Right forelimb (tissue), 1 donor: ENCODE results near the gene CASZ1.

Experiments
- DNase-seq: peaks from one replicate; pipeline ENCODE4 v3.0.0-alpha.2; 2018

The CASZ1 gene

DNA sequence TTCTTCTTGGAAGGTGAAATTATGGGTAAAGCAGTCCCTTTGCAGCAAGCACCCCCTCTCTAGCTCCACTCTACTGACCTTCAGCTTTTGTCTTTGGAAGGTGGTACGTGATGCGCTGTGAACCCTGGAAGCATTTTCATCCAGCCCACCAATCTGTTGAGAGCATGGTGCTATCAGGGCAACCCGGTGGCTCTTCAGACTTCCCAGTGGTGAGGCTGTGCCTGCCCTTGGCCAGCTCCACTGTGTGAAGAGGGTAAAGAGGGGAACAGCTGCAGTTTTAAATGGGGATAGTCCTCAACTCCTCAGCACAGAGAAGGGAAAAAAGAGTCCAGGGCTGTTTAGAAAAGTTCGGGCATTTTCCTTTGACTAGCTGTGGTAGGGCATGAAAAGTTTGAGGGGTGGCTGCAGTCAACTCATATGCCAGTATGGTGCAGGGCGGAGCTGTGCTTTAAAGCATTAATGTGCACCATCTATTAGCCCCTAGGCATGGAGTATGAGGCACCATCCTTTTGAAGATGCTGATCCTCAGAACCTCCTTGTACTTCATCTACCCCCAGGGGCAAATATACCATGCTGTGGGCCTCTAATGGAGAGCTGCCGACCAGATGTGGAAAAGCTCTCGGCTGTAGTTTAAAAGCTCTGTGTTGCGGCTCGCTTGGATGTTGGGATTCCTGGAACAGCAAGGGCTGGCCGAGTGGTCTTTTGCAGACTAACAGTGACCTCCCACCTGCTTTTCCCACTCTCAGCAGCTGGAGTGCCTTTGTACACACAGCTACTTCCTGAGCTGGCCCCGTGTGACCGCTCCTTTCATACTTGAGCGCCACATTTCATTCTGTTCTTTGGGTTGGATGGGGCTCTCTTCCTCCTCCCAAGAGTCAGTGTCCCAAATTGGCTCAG, 198.7 kb downstream of the CASZ1 start:
- DNase-seq = no peak

DNA sequence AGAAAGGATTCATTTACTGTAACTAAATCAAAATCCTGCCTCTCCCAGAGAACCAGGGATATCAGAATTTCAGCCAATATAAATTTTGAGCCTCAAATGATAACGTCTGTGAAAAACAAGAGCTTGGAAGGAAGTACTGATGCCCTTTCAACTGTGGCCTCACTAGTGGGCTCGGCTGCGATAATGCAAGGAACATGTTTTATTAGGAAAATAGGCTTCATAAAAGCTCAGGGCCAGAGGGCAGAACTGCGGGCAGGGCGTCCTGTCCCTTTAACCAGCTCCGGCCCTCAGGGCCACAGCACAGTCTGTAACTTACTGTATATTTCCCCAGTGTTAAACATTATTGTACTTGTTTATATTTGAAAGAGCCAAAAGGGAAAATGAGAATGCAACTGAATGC, 199.7 kb downstream of the CASZ1 start:
- DNase-seq = no peak

DNA sequence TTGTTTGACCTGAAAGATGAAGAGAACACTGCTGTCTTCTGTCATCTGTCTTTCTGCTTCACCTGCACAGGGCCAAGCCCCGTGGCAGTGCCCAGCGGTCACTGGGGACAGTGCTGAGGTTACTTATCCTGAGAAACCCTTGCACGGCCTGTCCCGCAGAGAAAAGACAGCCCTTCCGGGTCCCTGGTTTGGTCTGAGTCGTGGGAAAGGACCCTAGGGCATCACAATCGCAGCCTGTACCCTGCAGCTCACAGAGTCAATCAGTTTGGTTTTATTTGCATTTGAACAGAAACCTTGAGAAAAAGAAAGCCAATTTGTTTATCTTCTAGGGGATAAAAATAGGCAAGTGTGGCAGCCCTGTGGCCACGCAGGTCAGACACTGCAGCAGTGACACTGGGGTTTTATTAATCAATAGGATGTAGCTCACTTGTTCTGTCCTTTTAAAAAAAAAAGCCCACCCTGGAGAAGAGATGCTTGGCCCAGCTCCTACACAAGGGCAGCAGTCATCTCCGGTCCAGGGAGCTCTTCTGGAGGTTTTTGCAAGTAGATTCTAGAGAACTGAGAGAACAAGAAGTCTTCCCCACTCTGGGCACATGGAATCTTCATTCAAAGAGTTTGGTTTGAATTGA, 201.7 kb downstream of the CASZ1 start:
- DNase-seq = no peak

GRCh38 chr1:10593750-10594149, 202.7 kb downstream of the CASZ1 start:
- DNase-seq = no peak

DNA sequence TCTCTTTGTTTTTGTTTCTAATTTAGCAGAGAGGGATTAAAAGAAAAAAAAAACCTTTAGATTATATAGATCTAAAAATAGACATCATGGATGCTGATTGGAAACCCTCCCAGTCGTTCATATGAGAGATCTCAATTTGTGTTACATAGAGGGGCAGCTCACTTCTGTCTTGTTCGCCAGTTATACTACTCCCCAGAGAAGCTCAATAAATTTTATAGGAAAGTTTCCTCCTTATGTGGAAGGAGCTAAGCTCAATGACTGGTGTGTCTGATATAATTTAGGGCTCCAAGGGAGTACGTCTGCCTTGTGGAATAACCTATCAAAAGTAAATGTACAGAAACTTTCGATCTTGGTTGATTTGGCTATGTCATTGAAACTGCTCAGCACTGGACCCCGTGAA, 204.1 kb downstream of the CASZ1 start:
- DNase-seq = no peak

DNA sequence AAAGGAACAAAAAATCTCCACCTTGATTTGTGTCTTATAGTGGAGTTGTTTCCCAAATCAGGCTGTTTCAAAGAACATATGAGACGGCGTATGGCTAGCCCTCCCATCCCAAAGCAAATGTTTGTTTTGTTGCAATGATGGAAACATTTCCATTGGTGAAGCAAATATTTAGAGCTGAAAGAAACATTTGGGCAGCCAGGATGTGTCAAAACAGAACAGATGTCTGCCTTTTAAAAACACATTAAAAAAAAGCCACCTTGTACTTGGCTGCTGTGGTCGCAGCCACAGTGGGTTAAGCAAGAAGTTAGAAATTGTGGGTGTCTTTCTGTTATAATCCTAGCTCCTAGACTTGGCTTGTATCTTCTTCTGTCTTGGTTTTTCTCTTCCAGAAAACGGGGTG, 205.4 kb downstream of the CASZ1 start:
- no peak for DNase-seq

GRCh38 chr1:10589074-10589473, 207.4 kb downstream of the CASZ1 start:
- no peak for DNase-seq

DNA sequence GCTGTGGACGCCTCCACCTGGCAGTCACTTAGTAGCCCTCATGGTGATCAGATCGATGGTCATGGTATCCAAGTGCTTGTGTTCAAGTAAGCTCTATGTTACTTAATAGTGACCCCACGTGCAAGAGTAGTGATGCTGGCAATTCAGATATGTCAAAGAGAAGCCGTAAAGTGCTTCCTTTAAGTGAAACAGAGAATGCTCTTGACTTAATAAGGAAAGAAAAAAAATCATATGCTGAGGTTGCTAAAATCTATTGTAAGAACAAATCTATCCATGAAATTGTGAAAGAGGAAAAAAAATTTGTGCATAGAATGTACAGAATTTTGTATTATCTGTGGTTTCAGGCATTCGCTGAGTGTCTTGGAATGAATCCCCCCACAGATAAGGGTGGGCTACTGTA, 207.8 kb downstream of the CASZ1 start:
- no peak for DNase-seq
